HepG2 (cell line): Measurements from ENCODE around the gene DCAF16. TPM values are rescaled to one million over a fixed set of nuclear protein-coding genes. Genes with fewer than 3 reads are reported as not detected.

Experiments
- CBX5 ChIP-seq: sonication (generic); formaldehyde crosslinking; IDR thresholded peaks from 2 replicates; pipeline ENCODE4 v1.4.0; 2020; ENCODE audit warnings: missing genetic modification reagents, borderline replicate concordance
- HNF4G ChIP-seq, 2 experiments: sonication (generic) in 1 of 2; formaldehyde crosslinking in 1 of 2; IDR thresholded peaks; 2 replicates each; pipeline versions ENCODE4 v1.4.0 to v1.6.1; 2011 to 2020; ENCODE audit warnings: borderline replicate concordance in 2 of 2, low read depth in 2 of 2, mild to moderate bottlenecking in 2 of 2, low read length in 1 of 2, missing genetic modification reagents in 1 of 2, moderate library complexity in 1 of 2
- HNRNPUL1 ChIP-seq: fragments of 200-400 bp; formaldehyde crosslinking; IDR thresholded peaks from 2 replicates; pipeline ENCODE4 v1.6.1; 2017; ENCODE audit warnings: low read depth, mild to moderate bottlenecking, low read length, moderate library complexity
- IRF2 ChIP-seq: IDR thresholded peaks from 2 replicates; pipeline ENCODE4 v1.6.1; 2018; ENCODE audit warnings: missing genetic modification reagents, missing compliant biosample characterization
- MTF2 ChIP-seq: sonication (generic); formaldehyde crosslinking; IDR thresholded peaks from 2 replicates; pipeline ENCODE4 v1.5.0; 2020; ENCODE audit warnings: missing genetic modification reagents, borderline replicate concordance
- MYNN ChIP-seq: sonication (generic); formaldehyde crosslinking; IDR thresholded peaks from 2 replicates; pipeline ENCODE4 v1.4.0; 2020; ENCODE audit warnings: mild to moderate bottlenecking, low read depth, missing genetic modification reagents
- PRDM10 ChIP-seq: sonication (generic); formaldehyde crosslinking; IDR thresholded peaks from 2 replicates; pipeline ENCODE4 v1.4.0; 2020; ENCODE audit warnings: low read depth, missing genetic modification reagents
- PRMT3 ChIP-seq: sonication (generic); formaldehyde crosslinking; IDR thresholded peaks from 2 replicates; pipeline ENCODE4 v1.8.1; 2022; ENCODE audit warnings: low read depth, mild to moderate bottlenecking, moderate library complexity, missing genetic modification reagents, borderline replicate concordance
- PRPF4 ChIP-seq: fragments of 200-400 bp; formaldehyde crosslinking; IDR thresholded peaks from 2 replicates; pipeline ENCODE4 v1.6.1; 2016; ENCODE audit warnings: low read length, low read depth; ENCODE audit not compliant: poor library complexity, severe bottlenecking
- RFX3 ChIP-seq: IDR thresholded peaks from 2 replicates; pipeline ENCODE4 v1.6.1; 2016; ENCODE audit warnings: missing biosample characterization, missing genetic modification reagents
- SPEN ChIP-seq: sonication (generic); formaldehyde crosslinking; IDR thresholded peaks from 2 replicates; pipeline ENCODE4 v1.5.1; 2020; ENCODE audit warnings: low read depth, mild to moderate bottlenecking, missing genetic modification reagents
- SRY ChIP-seq: sonication (generic); formaldehyde crosslinking; IDR thresholded peaks from 2 replicates; pipeline ENCODE4 v1.8.0; 2022; ENCODE audit warnings: mild to moderate bottlenecking, missing genetic modification reagents
- ZBTB38 ChIP-seq: sonication (generic); formaldehyde crosslinking; IDR thresholded peaks from 2 replicates; pipeline ENCODE4 v1.5.1; 2020; ENCODE audit warnings: mild to moderate bottlenecking, missing genetic modification reagents
- ZFP91 ChIP-seq: sonication (generic); formaldehyde crosslinking; IDR thresholded peaks from 2 replicates; pipeline ENCODE4 v1.9.0; 2022; ENCODE audit warnings: missing genetic modification reagents, mild to moderate bottlenecking, borderline replicate concordance
- ZNF225 ChIP-seq: sonication (generic); formaldehyde crosslinking; IDR thresholded peaks from 2 replicates; pipeline ENCODE4 v1.4.0; 2020; ENCODE audit warnings: mild to moderate bottlenecking, missing genetic modification reagents
- ZNF260 ChIP-seq: sonication (generic); formaldehyde crosslinking; IDR thresholded peaks from 2 replicates; pipeline ENCODE4 v1.4.0; 2020; ENCODE audit warnings: missing genetic modification reagents, low read depth, mild to moderate bottlenecking, borderline replicate concordance
- ZNF292 ChIP-seq: sonication (generic); formaldehyde crosslinking; IDR thresholded peaks from 2 replicates; pipeline ENCODE4 v1.8.1; 2022; ENCODE audit warnings: mild to moderate bottlenecking, low read depth, missing genetic modification reagents, borderline replicate concordance
- ZNF367 ChIP-seq: sonication (generic); formaldehyde crosslinking; IDR thresholded peaks from 2 replicates; pipeline ENCODE4 v1.4.0; 2020; ENCODE audit warnings: missing genetic modification reagents, borderline replicate concordance
- ZNF878 ChIP-seq: sonication (generic); formaldehyde crosslinking; IDR thresholded peaks from 2 replicates; pipeline ENCODE4 v1.8.1; 2023; ENCODE audit warnings: mild to moderate bottlenecking, missing genetic modification reagents, moderate library complexity
- ZSCAN29 ChIP-seq: sonication (generic); formaldehyde crosslinking; conservative IDR thresholded peaks from 2 replicates; pipeline ENCODE4 v1.4.0; 2020; ENCODE audit warnings: mild to moderate bottlenecking, missing genetic modification reagents
- polyA plus RNA-seq, 8 experiments: library from polyadenylated mRNA; depleted of rRNA in 3 of 8; stranded (reverse) in 7 of 8; unstranded in 1 of 8; fragments of >200 nt; fragmentation: Illumina TruSeq in 4 of 8; extraction: Trizol in 4 of 8; gene quantifications; 2 replicates each; pipeline versions ENCODE4 v1.2.1 to v1.2.3, GENCODE V29; 2011 to 2016; ENCODE audit warnings: low read depth in 4 of 8, missing spikeins in 1 of 8, mixed read lengths in 1 of 8; ENCODE audit not compliant: insufficient read depth in 1 of 8
- total RNA-seq, 5 experiments: library from RNA; depleted of rRNA; stranded (reverse); fragments of >200 nt; fragmentation: Illumina TruSeq; extraction: Trizol; gene quantifications; 2 replicates each; pipeline ENCODE4 v1.2.3, GENCODE V29; 2016; ENCODE audit warnings: low read depth in 1 of 5

Gene DCAF16
- total and polyA plus RNA-seq, 2 of the 13 experiments (the other 11 are each of a cell fraction or from before 2014, with no cell fraction given), result 37.5 to 41.9 TPM

- no peak for TF ChIP-seq PRDM10 (CRISPR knock-in tag)
- TF ChIP-seq ZFP91, result peak; percentile 90; the same call in 1 of the 2 replicates
- no peak for TF ChIP-seq RFX3 (CRISPR knock-in tag)
- TF ChIP-seq PRPF4, result no peak
- peak; percentile 68; the same call in 1 of the 2 replicates for TF ChIP-seq ZNF292 (CRISPR knock-in tag)
- no peak for TF ChIP-seq HNF4G (IDR thresholded peaks at IDR 0.05; ENCODE audit: borderline replicate concordance, low read depth, low read length)
- no peak for TF ChIP-seq HNF4G (CRISPR knock-in tag; IDR thresholded peaks at IDR 0.05; ENCODE audit: borderline replicate concordance, low read depth)
- peak; percentile 32; the same call in 1 of the 2 replicates for TF ChIP-seq CBX5 (CRISPR knock-in tag)
- TF ChIP-seq ZBTB38, result peak; percentile 77
- TF ChIP-seq ZNF878, result peak; percentile 85
- TF ChIP-seq SRY, result peak; percentile 79
- TF ChIP-seq ZNF367 (CRISPR knock-in tag), result peak; percentile 76
- peak; percentile 85 for TF ChIP-seq ZNF225 (CRISPR knock-in tag)
- peak; percentile 92; the same call in 1 of the 2 replicates for TF ChIP-seq PRMT3 (CRISPR knock-in tag)
- no peak for TF ChIP-seq MYNN (CRISPR knock-in tag)
- no peak for TF ChIP-seq ZSCAN29
- no peak for TF ChIP-seq MTF2 (CRISPR knock-in tag)
- TF ChIP-seq IRF2 (CRISPR knock-in tag), result no peak; the same call in 1 of the 2 replicates
- TF ChIP-seq HNRNPUL1, result no peak
- TF ChIP-seq ZNF260, result no peak
- TF ChIP-seq SPEN (CRISPR knock-in tag), result peak; percentile 97; the same call in 1 of the 2 replicates
These were observed at the start of gene DCAF16, which contains the start of gene NCAPG (continued) for GRCh38 chr4:17810260-17811077.
